HG03521 (cell line): ENCODE measurements around the gene NRP1.

Experiments
- ATAC-seq: cut with Tn5 transposase; IDR thresholded peaks from one replicate; pipeline ENCODE4 v1.9.1; 2021; ENCODE audit warnings: mild to moderate bottlenecking, moderate library complexity; ENCODE audit not compliant: unreplicated experiment

NRP1 gene

DNA sequence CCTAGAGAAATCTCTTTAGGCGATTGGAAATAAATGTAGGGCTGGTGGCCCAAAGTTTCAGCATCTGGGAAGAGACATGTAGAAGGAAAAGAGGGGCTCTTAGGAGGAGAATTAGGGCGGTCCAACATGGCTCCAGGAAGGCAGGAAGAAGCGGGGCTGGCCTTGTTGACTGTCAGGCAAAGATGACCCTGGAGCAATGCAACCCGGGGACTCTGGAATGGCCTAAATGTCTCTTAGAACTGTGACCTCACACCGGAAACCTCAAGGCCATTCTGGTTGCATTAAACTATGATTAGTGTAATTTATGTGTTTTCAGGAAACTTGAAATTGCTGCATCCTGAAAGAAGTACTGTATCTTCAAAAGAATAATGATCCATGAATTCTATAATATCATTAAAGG, 66.8 kb downstream of the NRP1 start:
- no peak for ATAC-seq

DNA sequence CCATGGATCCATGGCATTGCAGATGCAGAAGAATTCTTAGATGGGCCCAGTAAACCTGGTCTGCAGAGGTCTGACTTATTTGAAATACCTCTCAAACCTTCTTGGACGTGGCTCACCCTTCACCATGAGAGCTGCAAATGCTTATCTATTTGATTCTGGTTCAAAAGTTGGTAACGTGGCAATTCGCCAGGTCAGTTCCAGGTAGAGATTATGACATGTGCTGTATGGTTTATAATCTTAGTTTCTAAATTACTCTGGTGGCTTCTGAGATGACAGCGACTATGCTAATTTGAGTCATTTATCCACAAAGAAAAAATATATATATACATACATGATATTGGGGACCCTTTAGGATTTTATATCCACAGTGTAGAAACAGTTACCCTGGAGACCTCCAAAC, 68.8 kb downstream of the NRP1 start:
- ATAC-seq, result no peak

- ATAC-seq, result no peak
Measured at GRCh38 chr10:33263453-33263852, 71.0 kb downstream of the NRP1 start.

GRCh38 chr10:33262871-33263270, 71.6 kb downstream of the NRP1 start:
- ATAC-seq, result no peak

GRCh38 chr10:33260403-33261149, 73.9 kb downstream of the NRP1 start:
- ATAC-seq, result no peak

DNA sequence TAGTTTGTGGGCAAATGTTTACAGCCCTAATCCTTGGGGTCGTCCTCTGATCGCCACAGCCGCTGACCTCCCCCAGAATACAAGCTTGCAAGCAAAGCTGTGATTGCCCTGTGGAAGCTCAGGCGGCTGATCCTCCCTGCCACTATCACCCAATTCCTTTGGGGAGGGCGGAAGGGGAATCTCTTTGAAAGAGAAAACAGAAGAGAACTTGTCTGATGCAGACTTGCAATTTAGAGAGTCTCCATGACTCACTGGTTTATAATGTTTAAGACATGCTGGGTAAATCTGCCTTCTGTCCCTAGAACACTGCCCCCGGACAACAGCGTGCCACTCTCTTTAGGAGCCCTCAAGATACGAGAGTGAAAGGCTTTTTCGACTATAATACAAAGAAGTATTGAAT, 75.5 kb downstream of the NRP1 start:
- no peak for ATAC-seq

DNA sequence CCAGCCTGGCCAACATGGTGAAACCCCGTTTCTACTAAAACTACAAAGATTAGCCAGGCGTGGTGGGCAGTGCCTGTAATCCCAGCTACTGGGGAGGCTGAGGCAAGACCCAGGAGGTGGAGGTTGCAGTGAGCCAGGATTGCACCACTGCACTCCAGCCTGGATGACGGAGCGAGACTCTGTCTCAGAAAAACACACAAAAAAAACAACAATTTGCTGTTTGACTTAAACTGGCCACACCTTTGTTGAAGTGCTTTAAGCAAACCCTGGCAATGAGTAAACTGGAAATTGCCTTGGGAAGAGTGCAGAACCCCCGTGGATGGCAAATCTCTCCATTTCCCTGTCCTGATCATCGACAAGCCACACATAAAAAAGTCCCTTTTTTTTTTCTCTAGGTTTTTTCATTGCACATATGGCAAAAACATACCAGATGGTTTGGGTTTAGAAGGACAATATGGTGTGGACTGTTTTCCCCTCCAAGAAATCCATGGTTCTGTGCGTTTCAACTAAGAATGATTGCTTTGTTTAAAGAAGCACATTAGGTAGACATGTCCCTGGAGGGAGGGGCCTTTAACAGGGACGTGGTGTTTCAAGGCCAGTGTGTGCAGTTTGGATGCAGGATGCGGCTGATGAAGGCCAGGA, 76.9 kb downstream of the NRP1 start:
- no peak for ATAC-seq

- ATAC-seq, result no peak
Measured at GRCh38 chr10:33256458-33256857, 78.0 kb downstream of the NRP1 start.

DNA sequence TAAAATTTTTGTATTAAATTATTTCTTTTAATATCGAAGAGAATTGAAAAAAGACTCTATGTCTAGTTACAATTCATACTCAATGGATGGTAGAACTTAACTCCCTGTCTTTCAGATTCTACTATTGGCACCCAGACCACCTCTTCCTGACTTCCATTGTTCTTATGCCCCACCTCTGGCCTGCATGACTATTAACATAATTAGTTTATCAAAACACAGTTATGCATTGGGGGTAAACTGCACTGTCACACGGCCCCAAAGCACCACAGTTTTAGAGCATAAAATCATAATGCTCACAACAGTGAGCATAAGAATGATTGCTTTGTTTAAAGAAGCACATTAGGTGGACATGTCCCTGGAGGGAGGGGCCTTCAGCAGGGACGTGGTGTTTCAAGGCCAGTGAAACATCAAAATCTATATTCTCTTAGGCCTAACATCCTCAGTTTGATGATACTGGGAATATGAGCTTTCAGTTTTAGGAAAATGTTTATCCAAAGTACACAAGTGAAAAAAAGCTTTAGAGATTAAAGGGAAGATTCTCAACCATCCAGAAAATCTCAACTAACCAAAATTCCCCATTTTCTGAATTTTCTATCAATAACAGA, 79.8 kb downstream of the NRP1 start:
- ATAC-seq, result no peak

DNA sequence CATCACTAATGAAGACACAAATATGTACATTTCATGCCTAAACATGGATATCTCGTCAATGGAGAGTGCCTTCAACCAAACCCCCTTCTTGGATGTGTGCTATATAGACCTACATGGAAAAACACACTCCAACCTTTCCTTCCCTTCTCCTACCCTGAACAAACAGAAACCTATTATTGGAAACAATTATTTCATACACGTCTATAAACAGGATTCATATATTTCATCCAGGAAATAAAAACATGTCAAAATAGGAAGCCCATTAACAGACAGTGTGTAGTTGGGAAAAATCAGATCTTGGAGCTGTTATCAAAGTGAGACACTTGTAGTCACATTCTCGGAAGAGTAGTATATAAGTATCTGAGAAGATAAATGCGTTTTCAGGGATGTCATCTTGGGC, 81.1 kb downstream of the NRP1 start:
- no peak for ATAC-seq

- ATAC-seq, result no peak
Measured at GRCh38 chr10:33252794-33253203, 81.7 kb downstream of the NRP1 start.

DNA sequence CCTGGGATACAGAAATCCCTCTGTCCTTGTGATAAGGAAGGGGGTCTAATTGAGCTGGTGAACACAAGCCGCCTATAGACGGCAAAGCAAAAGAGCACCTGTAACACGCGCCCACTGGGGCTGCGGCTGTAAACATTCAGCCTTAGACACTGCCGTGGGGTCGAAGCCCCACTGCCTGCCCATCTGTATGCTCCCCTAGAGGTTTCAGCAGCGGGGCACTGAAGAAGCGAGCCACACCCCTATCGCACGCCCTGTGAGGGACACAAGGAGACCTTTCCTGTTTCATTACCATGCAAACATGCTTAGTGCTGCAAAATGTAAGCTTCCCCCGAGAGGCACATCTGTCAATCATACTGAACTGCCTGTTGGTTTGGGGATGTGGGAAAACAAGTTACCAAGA, 82.1 kb downstream of the NRP1 start:
- ATAC-seq, result no peak

- no peak for ATAC-seq
Measured at GRCh38 chr10:33249659-33250345, 84.7 kb downstream of the NRP1 start.

- no peak for ATAC-seq
Measured at GRCh38 chr10:33249137-33249536, 85.3 kb downstream of the NRP1 start.

DNA sequence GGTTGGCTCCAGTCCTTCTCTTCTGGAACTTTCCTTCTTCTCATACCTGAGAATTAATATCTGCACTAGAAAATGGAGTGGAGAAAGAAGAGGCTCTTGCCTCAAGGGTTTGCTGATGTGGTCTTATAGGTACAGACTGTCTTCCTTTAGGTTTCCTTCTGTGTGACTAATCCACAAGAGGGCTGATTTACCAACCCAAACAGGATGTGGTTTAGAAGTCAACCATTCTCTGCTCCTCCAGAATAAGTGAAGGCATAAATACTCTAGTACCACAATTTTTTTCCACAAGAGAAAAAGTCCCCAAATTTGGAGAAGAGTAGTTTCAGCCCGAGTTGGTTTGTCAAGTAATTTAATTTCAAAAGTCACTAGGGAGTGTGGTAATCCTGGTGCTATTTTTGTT, 85.8 kb downstream of the NRP1 start:
- no peak for ATAC-seq

DNA sequence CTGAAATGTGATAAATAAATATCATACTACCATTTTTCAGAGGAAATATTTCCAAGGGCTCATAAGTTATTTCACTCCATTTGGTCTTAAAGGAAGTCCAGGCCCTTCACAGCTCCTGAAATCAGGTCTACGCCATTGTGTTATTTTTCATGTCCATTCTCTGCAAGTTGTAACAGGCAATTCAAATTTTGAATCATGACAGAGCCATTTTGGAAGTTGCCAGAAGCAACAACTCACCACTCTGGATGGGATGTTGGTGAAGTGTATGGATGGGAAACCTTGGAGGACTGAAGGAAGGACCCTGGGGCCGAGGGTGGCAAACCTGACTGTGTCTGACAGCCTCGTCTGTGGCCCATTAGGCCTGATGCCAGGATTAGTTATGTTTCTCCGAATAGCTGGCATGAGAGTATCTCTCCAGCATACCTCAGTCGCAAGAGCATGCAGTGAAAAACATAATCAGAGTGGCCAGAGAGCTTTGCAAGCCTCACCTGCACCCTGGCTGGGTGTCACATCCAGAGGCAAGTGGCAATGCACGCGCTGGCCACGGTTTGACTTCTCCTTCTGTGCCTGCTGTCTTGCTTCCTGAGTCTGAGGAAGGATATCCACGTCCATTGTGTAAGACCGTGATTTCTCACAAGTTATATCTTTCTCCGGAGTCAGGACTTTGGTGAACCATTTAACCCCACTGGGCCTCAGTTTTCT, 87.1 kb downstream of the NRP1 start:
- ATAC-seq, result no peak

- no peak for ATAC-seq
Measured at GRCh38 chr10:33245343-33245742, 89.1 kb downstream of the NRP1 start.

DNA sequence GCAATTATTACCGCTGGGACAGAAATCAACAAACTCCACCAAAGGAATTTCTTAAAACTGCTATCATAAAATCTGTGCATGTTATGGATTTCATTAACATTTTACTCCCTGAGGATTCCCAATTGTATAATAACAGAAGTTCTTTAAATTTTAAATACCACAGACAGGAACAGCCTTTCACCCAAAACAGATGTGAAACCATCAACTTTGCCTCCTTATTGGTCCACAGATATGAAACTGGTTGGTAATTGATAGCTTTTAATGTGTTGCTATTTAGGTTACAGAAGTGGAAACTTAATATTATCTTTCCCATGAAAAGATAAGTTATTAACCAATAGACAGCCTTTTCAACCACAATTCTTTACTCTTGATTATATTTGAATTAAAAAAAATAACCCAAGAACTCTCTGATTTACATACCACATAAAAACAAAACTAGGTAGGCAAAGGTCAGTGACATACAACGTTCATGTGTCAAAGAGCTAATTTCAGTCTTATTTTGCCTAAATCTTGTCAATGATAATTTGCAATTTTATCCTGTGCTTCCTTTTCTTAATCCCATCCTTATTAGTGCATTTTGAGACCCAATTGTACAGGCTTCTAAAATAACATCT, 90.0 kb downstream of the NRP1 start:
- no peak for ATAC-seq

DNA sequence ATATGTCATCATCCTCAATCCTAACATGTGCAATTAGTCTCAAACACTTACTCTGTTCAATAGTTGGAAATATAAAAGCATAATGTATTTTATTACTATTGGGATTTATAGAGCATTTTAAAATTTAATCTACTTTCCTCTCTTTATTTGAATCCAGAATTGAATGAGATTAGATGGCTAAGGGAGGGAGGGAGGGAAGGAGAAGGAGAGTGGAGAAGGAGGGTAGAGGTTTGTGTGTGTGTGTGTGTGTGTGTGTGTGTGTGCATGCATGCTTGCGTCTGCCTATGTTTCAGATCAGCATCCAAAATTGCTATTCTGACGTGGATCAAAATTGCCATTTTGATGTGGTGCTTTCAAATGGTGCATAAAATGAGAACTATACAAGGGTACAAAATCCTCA, 90.8 kb downstream of the NRP1 start:
- ATAC-seq, result no peak

- ATAC-seq, result no peak
Measured at GRCh38 chr10:33242931-33243330, 91.5 kb downstream of the NRP1 start.

- ATAC-seq, result no peak
Measured at GRCh38 chr10:33241351-33241750, 93.1 kb downstream of the NRP1 start.
